Measurements from ENCODE around the gene UBE2E3. TPM values are rescaled to one million over a fixed set of nuclear protein-coding genes. Genes with fewer than 3 reads are reported as not detected.

UBE2E3 gene
- total and polyA plus RNA-seq, 2 of the 4 experiments (the other 2 are of a cell fraction): 106 to 114 TPM

DNA sequence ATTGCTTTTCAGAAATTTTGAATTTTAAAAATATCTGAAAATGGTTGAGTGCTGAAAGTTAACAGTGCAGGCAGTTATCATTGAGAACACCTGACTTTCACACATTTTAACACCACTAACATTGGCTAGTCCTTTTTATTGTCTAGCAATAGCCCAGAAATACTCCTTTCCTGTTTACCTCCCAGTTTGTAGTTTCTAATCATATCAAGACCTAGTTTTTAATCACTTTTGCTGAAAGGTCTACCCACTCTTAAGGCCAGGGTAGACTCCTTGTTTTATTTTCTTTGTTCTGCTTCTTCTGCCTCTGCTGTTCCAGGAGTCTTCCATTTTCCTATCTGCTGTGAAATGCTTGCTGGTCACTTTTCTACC lies 72.1 kb downstream of the UBE2E3 start:
- no peak overlapping the region for H3K9ac ChIP-seq (ENCODE audit: low read depth, low read length)
- H3K79me1 ChIP-seq (ENCODE audit: low read depth in 1 of 2, low read length in 2 of 2): peaks cover 21 to 48% of the 10 kb centered on the region in 2 experiments
- DNase-seq (no peak), ATAC-seq (ENCODE audit: low read depth) (no peak)
- no peak overlapping the region for H3K4me3 ChIP-seq (ENCODE audit: insufficient read depth, low read depth, low read length)
- H4K8ac ChIP-seq (ENCODE audit: low read depth in 2 of 2, low read length in 2 of 2): no peak overlapping the region
- no peak for TF ChIP-seq RFX5 (IDR thresholded peaks at IDR 0.05; ENCODE audit: low read depth, low read length)
- TF ChIP-seq, protein P1, sequence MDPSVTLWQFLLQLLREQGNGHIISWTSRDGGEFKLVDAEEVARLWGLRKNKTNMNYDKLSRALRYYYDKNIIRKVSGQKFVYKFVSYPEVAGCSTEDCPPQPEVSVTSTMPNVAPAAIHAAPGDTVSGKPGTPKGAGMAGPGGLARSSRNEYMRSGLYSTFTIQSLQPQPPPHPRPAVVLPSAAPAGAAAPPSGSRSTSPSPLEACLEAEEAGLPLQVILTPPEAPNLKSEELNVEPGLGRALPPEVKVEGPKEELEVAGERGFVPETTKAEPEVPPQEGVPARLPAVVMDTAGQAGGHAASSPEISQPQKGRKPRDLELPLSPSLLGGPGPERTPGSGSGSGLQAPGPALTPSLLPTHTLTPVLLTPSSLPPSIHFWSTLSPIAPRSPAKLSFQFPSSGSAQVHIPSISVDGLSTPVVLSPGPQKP (IDR thresholded peaks at IDR 0.05; ENCODE audit: borderline replicate concordance, low read depth, low read length): no peak
- no peak for TF ChIP-seq CHD1 (IDR thresholded peaks at IDR 0.05; ENCODE audit: low read depth, low read length)
- TF ChIP-seq FOS (IDR thresholded peaks at IDR 0.05; ENCODE audit: low read depth, low read length): no peak
- no peak for TF ChIP-seq RAD21 (IDR thresholded peaks at IDR 0.05; ENCODE audit: low read length)
- no peak for TF ChIP-seq MAFK (IDR thresholded peaks at IDR 0.05; ENCODE audit: low read depth, low read length)
- no peak for TF ChIP-seq CTCF (conservative IDR thresholded peaks at IDR 0.05; ENCODE audit: low read depth, low read length)
- TF ChIP-seq USF2 (IDR thresholded peaks at IDR 0.05; ENCODE audit: low read depth, low read length): no peak
- no peak for TF ChIP-seq RCOR1 (IDR thresholded peaks at IDR 0.05; ENCODE audit: insufficient replicate concordance, low read length)
- TF ChIP-seq MAZ (IDR thresholded peaks at IDR 0.05; ENCODE audit: borderline replicate concordance, low read depth, low read length): no peak
- TF ChIP-seq POLR2A (IDR thresholded peaks at IDR 0.05; ENCODE audit: low read depth, low read length): no peak
- no peak for TF ChIP-seq NFE2L2 (IDR thresholded peaks at IDR 0.05; ENCODE audit: low read depth, low read length)
- TF ChIP-seq SMC3 (IDR thresholded peaks at IDR 0.05; ENCODE audit: low read depth, low read length): no peak
- TF ChIP-seq MXI1 (IDR thresholded peaks at IDR 0.05; ENCODE audit: borderline replicate concordance, low read depth, low read length): no peak
- no peak for TF ChIP-seq BHLHE40 (IDR thresholded peaks at IDR 0.05; ENCODE audit: low read depth, low read length)
- no peak for TF ChIP-seq CEBPB (IDR thresholded peaks at IDR 0.05; ENCODE audit: low read depth, low read length)
- no peaks in the 10 kb centered on the region for H3K9me3 ChIP-seq (ENCODE audit: control insufficient read depth, insufficient read depth, low read length)
- H2BK120ac ChIP-seq (ENCODE audit: low read depth, low read length): no peak overlapping the region
- H2AFZ ChIP-seq (replicated peaks; ENCODE audit: low read length, poor library complexity): no peak overlapping the region
- H3K27ac ChIP-seq (ENCODE audit: insufficient read depth, low read length): no peak overlapping the region
- no peak overlapping the region for H2BK20ac ChIP-seq (ENCODE audit: low read depth, low read length)
- no peak overlapping the region for H3K18ac ChIP-seq (ENCODE audit: low read depth, low read length)
- no peaks in the 10 kb centered on the region for H4K20me1 ChIP-seq (ENCODE audit: insufficient read depth, low read length)
- in situ Hi-C loops (cut with MboI; ENCODE audit: low sequenced_read_pairs): no loop called here
- no TSS peak for BruUV-seq (replicated peaks)
- H2AK9ac ChIP-seq (replicated peaks; ENCODE audit: low read depth, low read length, poor library complexity): no peak overlapping the region
- no peak overlapping the region for H3K4me2 ChIP-seq (ENCODE audit: low read depth, low read length)
- H2BK5ac ChIP-seq (ENCODE audit: low read depth, low read length, poor library complexity, severe bottlenecking): no peak overlapping the region
- no peaks in the 10 kb centered on the region for H3K36me3 ChIP-seq (ENCODE audit: control insufficient read depth, insufficient read depth, low read length)
- intact Hi-C loops (cut with micrococcal nuclease): loop anchor here (5.0 kb wide), 1 partner anchor 530 kb away; no protein-coding TSS in a partner anchor
- H3K4ac ChIP-seq (ENCODE audit: low read depth, low read length): no peak overlapping the region
- no peak overlapping the region for H4K5ac ChIP-seq (ENCODE audit: low read depth, low read length)
- H3K9me1 ChIP-seq (ENCODE audit: insufficient read depth, low read length): no peaks in the 10 kb centered on the region
- dilution Hi-C loops (cut with HindIII; ENCODE audit: low sequenced_read_pairs, unreplicated experiment): no loop called here
- no peaks in the 10 kb centered on the region; the same call in 1 of the 2 replicates for H3K4me1 ChIP-seq (ENCODE audit: control insufficient read depth, insufficient read depth, low read length)
- H2BK15ac ChIP-seq (ENCODE audit: low read depth, low read length): no peak overlapping the region
- H2AK5ac ChIP-seq (ENCODE audit: low read depth, low read length): no peak overlapping the region
- POLR2A ChIA-PET (ENCODE audit: unreplicated experiment): no interaction called here
- H3K23ac ChIP-seq (ENCODE audit: low read depth, low read length): no peak overlapping the region
- H4K91ac ChIP-seq (ENCODE audit: insufficient read depth, low read depth, low read length): no peak overlapping the region
- H3K56ac ChIP-seq (ENCODE audit: extremely low read depth, insufficient read depth, low read length): no peak overlapping the region
- CTCF ChIA-PET: no interaction called here
- no peak overlapping the region; the same call in 1 of the 2 replicates for H3K14ac ChIP-seq (replicated peaks; ENCODE audit: low read depth, low read length)
- no peaks in the 10 kb centered on the region for H3K27me3 ChIP-seq (ENCODE audit: control insufficient read depth, insufficient read depth, low read length)
